ENCODE data around the gene ZNF281.

GRCh38 chr1:200388791-200389190, 21.0 kb downstream of the ZNF281 start:
- TF ChIP-seq, protein P1, sequence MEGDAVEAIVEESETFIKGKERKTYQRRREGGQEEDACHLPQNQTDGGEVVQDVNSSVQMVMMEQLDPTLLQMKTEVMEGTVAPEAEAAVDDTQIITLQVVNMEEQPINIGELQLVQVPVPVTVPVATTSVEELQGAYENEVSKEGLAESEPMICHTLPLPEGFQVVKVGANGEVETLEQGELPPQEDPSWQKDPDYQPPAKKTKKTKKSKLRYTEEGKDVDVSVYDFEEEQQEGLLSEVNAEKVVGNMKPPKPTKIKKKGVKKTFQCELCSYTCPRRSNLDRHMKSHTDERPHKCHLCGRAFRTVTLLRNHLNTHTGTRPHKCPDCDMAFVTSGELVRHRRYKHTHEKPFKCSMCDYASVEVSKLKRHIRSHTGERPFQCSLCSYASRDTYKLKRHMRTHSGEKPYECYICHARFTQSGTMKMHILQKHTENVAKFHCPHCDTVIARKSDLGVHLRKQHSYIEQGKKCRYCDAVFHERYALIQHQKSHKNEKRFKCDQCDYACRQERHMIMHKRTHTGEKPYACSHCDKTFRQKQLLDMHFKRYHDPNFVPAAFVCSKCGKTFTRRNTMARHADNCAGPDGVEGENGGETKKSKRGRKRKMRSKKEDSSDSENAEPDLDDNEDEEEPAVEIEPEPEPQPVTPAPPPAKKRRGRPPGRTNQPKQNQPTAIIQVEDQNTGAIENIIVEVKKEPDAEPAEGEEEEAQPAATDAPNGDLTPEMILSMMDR (IDR thresholded peaks at IDR 0.05): no peak
- TF ChIP-seq POLR2A (IDR thresholded peaks at IDR 0.05): no peak

All from esophagus squamous epithelium (tissue), 4 donors.